Mucosa of gallbladder (tissue), 1 donor: ENCODE measurements around the gene ART3. TPM values are rescaled to one million over a fixed set of nuclear protein-coding genes. Genes with fewer than 3 reads are reported as not detected.

ENCODE experiments used
- DNase-seq: peaks from one replicate; pipeline ENCODE4 v3.0.0-alpha.2; 2020; ENCODE audit warnings: low spot score
- total RNA-seq: library from RNA; stranded (reverse); gene quantifications from one replicate; pipeline ENCODE4 v1.2.1, GENCODE V29; 2021
- donor health status: DM: no; HTN: no; CAD: no.

Gene ART3
- total RNA-seq, 1 donor from 2014 or later: 1.6 TPM

DNA sequence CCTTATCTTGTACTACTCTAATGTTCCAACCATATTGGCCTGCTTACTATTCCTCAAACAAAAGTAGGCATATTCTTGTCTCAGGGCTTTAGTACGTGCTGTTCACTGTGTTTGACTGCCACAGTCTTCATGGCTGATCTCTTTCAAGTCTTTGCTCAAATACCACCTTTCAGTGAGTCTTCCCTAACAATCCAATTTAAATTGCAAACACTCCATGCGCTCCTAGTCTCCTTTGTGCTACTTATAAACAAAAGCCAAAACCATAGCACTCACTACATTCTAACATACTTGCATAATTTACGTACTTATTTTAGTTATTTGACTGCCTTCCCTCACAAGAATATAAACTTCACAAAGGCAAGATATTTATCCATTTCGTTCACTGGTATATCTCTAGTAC is 1.7 kb upstream of the ART3 start:
- no peak for DNase-seq

- DNase-seq: no peak
Observed at GRCh38 chr4:76074993-76075600, 588 bp downstream of the ART3 start.

- no peak for DNase-seq
Observed at GRCh38 chr4:76078033-76078613, 3.6 kb downstream of the ART3 start.

GRCh38 chr4:76083386-76083988 is 9.0 kb downstream of the ART3 start:
- DNase-seq: no peak

- DNase-seq: no peak
Observed at GRCh38 chr4:76084542-76084941, 10.0 kb downstream of the ART3 start.

DNA sequence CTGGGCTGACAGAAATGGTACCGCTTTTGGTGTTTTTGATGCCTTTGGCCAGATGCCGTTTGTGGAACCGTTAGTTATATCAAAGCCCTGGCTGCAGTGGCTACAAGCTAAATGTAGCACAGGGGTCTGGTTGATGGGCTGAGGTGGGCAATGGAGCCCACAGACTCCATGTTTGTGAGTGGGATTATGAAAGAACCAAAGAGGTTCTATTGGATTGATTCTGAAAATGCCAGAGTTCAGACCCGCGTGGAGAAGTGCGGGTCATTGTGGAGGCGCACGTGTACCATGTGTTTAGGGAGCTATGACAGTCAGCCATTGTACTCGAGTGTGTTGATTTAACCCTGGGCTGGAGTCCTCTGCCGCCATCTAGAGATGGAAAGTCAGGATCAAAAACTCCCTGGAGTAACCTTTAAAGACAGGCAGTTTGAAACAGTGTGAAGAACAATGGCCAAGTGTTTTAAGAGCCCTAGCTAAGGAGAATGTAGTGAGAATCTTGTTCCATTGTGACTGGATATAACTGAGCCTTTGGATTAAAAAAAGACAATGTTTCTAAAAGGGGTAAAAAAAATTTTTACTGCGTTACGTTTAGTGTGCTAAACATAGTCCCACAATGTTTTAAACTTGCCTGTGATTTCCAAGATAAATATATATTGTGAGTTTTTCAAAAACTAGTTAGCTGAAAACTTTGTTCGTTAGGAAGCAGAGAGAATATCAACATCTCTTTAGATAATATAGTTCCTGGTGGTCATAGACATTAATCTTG is 12.7 kb downstream of the ART3 start:
- DNase-seq: peak; percentile 60

- no peak for DNase-seq
Observed at GRCh38 chr4:76088719-76089118, 14.2 kb downstream of the ART3 start.

DNA sequence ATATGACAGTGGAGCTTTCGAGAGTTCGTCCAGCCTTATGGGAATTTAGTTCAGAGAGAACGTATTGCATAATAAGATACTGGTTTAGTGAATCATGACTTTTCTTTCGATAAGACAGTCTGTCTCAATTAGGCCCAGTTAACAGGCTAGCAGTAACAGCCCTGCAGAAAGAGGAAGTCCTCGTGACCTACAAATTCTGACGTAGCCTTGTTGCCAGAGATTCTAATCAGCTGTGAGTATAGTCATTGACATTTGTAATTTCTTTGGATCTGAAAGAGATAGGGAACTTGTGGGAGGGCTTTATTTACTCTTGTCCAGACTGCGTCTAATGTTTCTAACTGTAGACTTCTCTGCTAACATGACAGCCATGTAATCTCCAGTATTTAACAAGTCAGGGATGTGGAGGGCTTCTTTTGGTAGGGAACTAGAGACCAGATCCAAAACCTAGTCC is 15.8 kb downstream of the ART3 start:
- DNase-seq: peak; percentile 41

GRCh38 chr4:76091052-76091451 is 16.5 kb downstream of the ART3 start:
- DNase-seq: no peak

DNA sequence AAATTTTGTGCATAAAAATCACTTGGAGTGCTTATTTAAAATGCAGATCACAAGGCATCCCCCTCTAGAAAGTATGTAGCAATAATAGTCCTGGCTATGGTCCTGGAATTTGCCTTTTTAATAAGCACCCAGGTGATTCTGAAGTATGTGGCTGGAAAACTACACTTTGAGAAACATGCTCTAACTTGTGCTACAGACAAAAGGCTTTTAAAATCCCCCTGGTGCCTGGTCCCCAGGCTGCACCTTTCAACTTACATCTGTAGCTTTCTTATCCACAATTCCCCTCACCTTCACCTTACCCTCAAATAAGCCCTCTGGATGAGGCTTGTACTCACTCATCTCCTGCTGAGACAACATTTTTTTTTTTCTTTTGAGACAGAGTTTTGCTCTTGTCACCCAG is 21.1 kb downstream of the ART3 start:
- DNase-seq: no peak

DNA sequence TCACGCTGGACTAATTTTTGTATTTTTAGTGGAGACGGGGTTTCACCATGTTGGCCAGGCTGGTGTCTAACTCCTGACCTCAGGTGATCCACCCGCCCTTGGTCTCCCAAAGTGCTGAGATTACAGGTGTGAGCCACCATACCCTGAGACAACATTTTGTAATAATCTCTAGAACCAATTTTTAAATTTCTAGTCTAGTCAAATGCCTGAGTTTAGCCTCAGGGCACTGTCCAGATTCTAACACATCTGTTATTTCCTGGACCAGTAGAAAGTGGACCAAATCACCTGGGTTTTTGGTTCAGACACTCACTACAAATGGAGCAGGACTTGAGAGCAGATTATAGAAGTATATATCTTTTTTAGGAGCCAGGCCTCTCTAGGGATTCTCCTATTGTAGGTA is 21.6 kb downstream of the ART3 start:
- no peak for DNase-seq

- no peak for DNase-seq
Observed at GRCh38 chr4:76105652-76106051, 31.1 kb downstream of the ART3 start.

DNA sequence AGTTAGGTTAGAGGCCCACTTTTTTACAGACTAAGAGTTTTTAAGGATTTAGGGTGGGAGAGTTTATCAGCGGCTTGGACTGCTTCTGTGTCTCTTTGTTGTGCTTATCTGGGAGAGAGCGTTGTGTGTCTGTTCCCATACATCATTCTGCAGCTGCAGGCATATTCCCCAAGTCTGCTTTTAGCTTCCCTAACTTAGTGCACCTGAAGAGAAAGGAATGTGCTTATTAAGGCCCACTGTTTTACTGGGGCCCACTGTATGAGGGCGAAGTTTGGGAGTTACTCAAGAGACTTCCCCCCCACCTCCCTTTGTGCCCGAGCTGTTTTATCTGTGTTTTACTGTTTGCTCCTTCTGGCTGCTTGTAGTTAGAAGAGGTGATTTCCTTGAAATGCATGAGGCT is 31.9 kb downstream of the ART3 start:
- DNase-seq: no peak

DNA sequence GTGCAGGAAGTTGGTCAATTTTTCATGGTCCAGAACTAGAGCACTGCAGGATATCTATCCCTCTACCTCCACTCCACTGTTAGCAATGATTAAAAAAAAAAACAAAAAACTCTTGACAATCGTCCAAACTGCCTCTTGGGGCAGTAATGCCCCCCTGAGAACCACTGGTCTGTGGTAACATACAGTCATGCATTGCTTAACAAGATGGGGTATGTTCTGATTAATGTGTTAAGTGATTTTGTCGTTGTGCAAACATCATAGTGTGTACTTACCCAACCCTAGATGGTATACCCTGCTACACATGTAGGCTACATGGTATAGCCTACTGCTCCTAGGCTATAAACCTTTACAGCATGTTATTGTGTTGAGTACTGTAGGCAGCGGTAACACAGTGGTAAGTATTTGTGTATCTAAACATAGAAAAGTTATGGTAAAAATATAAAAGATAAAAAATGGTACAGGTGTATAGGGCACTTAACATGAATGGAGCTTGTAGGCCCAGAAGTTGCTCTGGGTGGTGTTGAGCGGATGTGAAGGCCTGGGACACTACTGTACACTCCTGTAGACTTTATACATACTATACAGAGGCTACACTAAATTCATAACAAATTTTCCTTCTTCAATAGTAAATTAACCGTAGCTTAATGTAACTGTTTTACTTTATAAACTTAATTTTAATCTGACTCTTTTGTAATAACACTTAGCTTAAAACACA is 34.1 kb downstream of the ART3 start:
- DNase-seq: no peak

DNA sequence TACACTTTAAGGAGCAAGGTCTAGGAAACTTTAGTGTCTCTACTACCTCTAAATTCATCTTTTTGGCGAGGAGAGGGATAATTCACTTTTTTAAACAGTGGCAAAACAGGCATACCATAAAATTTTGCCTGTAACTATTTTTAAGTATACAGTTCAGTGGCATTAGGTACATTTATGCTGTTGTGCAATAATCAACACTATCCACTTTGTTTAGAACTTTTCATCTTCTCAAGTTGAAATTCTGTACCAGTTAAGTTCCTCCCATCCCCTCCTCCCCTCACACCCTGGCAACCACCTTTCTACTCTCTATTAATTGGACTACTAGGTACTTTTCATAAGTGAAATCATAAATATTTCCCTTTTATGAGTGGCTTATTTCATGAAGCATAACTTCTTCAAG is 42.3 kb downstream of the ART3 start:
- DNase-seq: no peak

GRCh38 chr4:76117536-76117935 is 43.0 kb downstream of the ART3 start:
- no peak for DNase-seq

DNA sequence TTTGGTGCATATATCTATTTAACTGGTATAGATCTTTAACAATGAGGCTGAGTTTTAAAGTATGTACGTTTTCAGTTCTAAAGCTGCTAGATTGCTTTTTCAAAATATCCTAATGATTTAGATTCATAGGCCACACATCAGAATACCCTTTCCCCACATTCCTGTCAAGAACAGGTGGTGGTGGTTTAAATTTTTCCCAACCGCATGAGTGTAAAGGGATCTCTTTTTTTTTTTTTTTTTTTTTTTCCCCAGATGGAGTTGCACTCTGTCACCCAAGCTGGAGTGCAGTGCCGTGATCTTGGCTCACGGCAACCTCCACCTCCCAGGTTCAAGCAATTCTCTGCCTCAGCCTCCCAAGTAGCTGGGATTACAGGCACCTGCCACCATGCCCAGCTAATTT is 45.7 kb downstream of the ART3 start:
- DNase-seq: no peak

GRCh38 chr4:76125816-76126215 is 51.3 kb downstream of the ART3 start:
- no peak for DNase-seq

GRCh38 chr4:76127754-76128153 is 53.2 kb downstream of the ART3 start:
- DNase-seq: no peak

GRCh38 chr4:76141241-76141640 is 66.7 kb downstream of the ART3 start:
- DNase-seq: no peak

GRCh38 chr4:76144546-76144945 is 70.0 kb downstream of the ART3 start:
- no peak for DNase-seq

- DNase-seq: no peak
Observed at GRCh38 chr4:76147454-76148141, 73.1 kb downstream of the ART3 start.
